HCT116 (cell line): ENCODE data around the gene NT5C1A. TPM values are rescaled to one million over a fixed set of nuclear protein-coding genes. Genes with fewer than 3 reads are reported as not detected.

Source experiments
- ATAC-seq: fragments of 200-7000 bp; cut with Tn5 transposase; 2 replicates; pipeline ENCODE4 v1.9.1; 2020; ENCODE audit warnings: mild to moderate bottlenecking, moderate library complexity
- BruUV-seq: library from RNA; stranded (reverse); fragments of 400-500 nt; replicated peaks from 2 replicates; lab custom pipeline; 2021; lab: Mats Ljungman, UMichigan
- CTCF ChIA-PET: fragments of 300-600 bp; sonication (Branson Sonifier 250); formaldehyde crosslinking; loops from one replicate; lab custom pipeline; 2021; ENCODE audit warnings: antibody characterized with exemption; lab: Charles Lee
- POLR2A ChIA-PET: fragments of 300-600, 350-600 bp; sonication (Branson Sonifier 250); formaldehyde crosslinking; loops from one replicate; lab custom pipeline; 2021; ENCODE audit warnings: antibody characterized with exemption; lab: Charles Lee
- RAD21 ChIA-PET, 2 experiments: fragments of 300-600 bp; sonication (Branson Sonifier 250); formaldehyde crosslinking; loops; one replicate each; lab custom pipeline; 2023; ENCODE audit warnings: low total read pairs in 2 of 2; ENCODE audit not compliant: uncharacterized antibody in 2 of 2, unreplicated experiment in 2 of 2, low non-redundant PET in 1 of 2; lab: Charles Lee
- DNase-seq: peaks from one replicate; pipeline ENCODE4 v3.0.0-alpha.2; 2010; ENCODE audit warnings: low read depth, low spot score
- H2AFZ ChIP-seq: fragments of 200-600 bp; shearing (Covaris generic), sonication (generic); 2 replicates; pipeline ENCODE4 v1.6.1; 2017; ENCODE audit warnings: low read depth, mixed run types, mixed read lengths, antibody characterized with exemption, low read length; ENCODE audit not compliant: poor library complexity, severe bottlenecking
- H3K27ac ChIP-seq: 2 replicates; pipeline ENCODE4 v1.5.1; 2012; ENCODE audit warnings: low read depth, low read length
- H3K27me3 ChIP-seq: fragments of 200-600 bp; sonication (generic); 2 replicates; pipeline ENCODE4 v1.6.1; 2016; ENCODE audit warnings: mixed run types, low read length, mixed read lengths; ENCODE audit not compliant: insufficient read depth
- H3K36me3 ChIP-seq, 2 experiments: fragments of 200-500 bp in 1 of 2; fragments of 200-600 bp in 1 of 2; sonication (Bioruptor generic) in 1 of 2; sonication (generic) in 1 of 2; 2 replicates each; pipeline versions ENCODE4 v1.5.1 to v1.6.1; 2014 to 2016; ENCODE audit warnings: low read length in 2 of 2, inconsistent platforms in 1 of 2, mixed read lengths in 1 of 2, mixed run types in 1 of 2; ENCODE audit not compliant: insufficient read depth in 2 of 2, control insufficient read depth in 1 of 2
- H3K4me1 ChIP-seq, 2 experiments: fragments of 200-600 bp in 1 of 2; sonication (generic) in 1 of 2; 2 replicates each; pipeline versions ENCODE4 v1.5.1 to v1.6.1; 2012 to 2017; ENCODE audit warnings: low read length in 2 of 2, inconsistent platforms in 1 of 2, mild to moderate bottlenecking in 1 of 2, mixed read lengths in 1 of 2, mixed run types in 1 of 2, moderate library complexity in 1 of 2; ENCODE audit not compliant: insufficient read depth in 2 of 2, control insufficient read depth in 1 of 2
- H3K4me2 ChIP-seq: fragments of 200-600 bp; sonication (generic); 2 replicates; pipeline ENCODE4 v1.6.1; 2017; ENCODE audit warnings: mixed run types, low read length, mixed read lengths
- H3K4me3 ChIP-seq, 2 experiments: fragments of 200-600 bp in 1 of 2; sonication (generic) in 1 of 2; replicated peaks in 1 of 2; 2 replicates each; pipeline ENCODE4 v1.5.1; 2011 to 2016; ENCODE audit warnings: low read length in 2 of 2, control low read depth in 1 of 2, low read depth in 1 of 2, mild to moderate bottlenecking in 1 of 2, mixed read lengths in 1 of 2, mixed run types in 1 of 2
- H3K79me2 ChIP-seq: fragments of 200-600 bp; sonication (generic); 2 replicates; pipeline ENCODE4 v1.6.1; 2017; ENCODE audit warnings: mild to moderate bottlenecking, mixed run types, low read length, moderate library complexity, mixed read lengths; ENCODE audit not compliant: insufficient read depth
- H3K9ac ChIP-seq: fragments of 200-600 bp; sonication (generic); 2 replicates; pipeline ENCODE4 v1.6.1; 2016; ENCODE audit warnings: low read length, mixed read lengths
- H3K9me2 ChIP-seq: fragments of 200-600 bp; sonication (generic), shearing (Covaris generic); 2 replicates; pipeline ENCODE4 v1.6.1; 2017; ENCODE audit warnings: mixed run types, mild to moderate bottlenecking, moderate library complexity; ENCODE audit not compliant: insufficient read depth
- H3K9me3 ChIP-seq, 2 experiments: fragments of 200-500 bp in 1 of 2; fragments of 200-600 bp in 1 of 2; sonication (Bioruptor generic) in 1 of 2; sonication (generic) in 1 of 2; 2 replicates each; pipeline ENCODE4 v1.6.1; 2014 to 2017; ENCODE audit warnings: low read length in 2 of 2, mixed read lengths in 2 of 2, inconsistent platforms in 1 of 2, low read depth in 1 of 2, mild to moderate bottlenecking in 1 of 2, mixed run types in 1 of 2, moderate library complexity in 1 of 2; ENCODE audit not compliant: control insufficient read depth in 1 of 2, insufficient read depth in 1 of 2
- H4K20me1 ChIP-seq: fragments of 200-600 bp; sonication (generic), shearing (Covaris generic); 2 replicates; pipeline ENCODE4 v1.6.1; 2017; ENCODE audit warnings: mixed run types, mild to moderate bottlenecking, moderate library complexity; ENCODE audit not compliant: insufficient read depth
- ATF3 ChIP-seq: IDR thresholded peaks from 2 replicates; pipeline ENCODE4 v1.6.1; 2012
- CBX3 ChIP-seq: IDR thresholded peaks from 2 replicates; pipeline ENCODE4 v1.6.1; 2012; ENCODE audit warnings: low read depth
- EGR1 ChIP-seq: IDR thresholded peaks from 2 replicates; pipeline ENCODE4 v1.6.1; 2012; ENCODE audit warnings: low read depth
- ELF1 ChIP-seq: IDR thresholded peaks from 2 replicates; pipeline ENCODE4 v1.6.1; 2012; ENCODE audit warnings: low read depth, borderline replicate concordance
- EZH2 ChIP-seq: fragments of 200-600 bp; sonication (generic); IDR thresholded peaks from 2 replicates; pipeline ENCODE4 v1.6.1; 2017; ENCODE audit warnings: antibody characterized with exemption, mixed run types
- JUND ChIP-seq: IDR thresholded peaks from 2 replicates; pipeline ENCODE4 v1.6.1; 2012
- MAX ChIP-seq: IDR thresholded peaks from 2 replicates; pipeline ENCODE4 v1.6.1; 2012
- POLR2A ChIP-seq: IDR thresholded peaks from 2 replicates; pipeline ENCODE4 v1.7.0; 2011; ENCODE audit warnings: borderline replicate concordance; ENCODE audit not compliant: insufficient read depth, insufficient read length; ENCODE audit errors: extremely low read depth
- RAD21 ChIP-seq: IDR thresholded peaks from 2 replicates; pipeline ENCODE4 v1.6.1; 2012; ENCODE audit warnings: low read depth, mild to moderate bottlenecking
- SIN3A ChIP-seq: IDR thresholded peaks from 2 replicates; pipeline ENCODE4 v1.6.1; 2012; ENCODE audit warnings: low read depth
- SP1 ChIP-seq: IDR thresholded peaks from 2 replicates; pipeline ENCODE4 v1.6.1; 2012; ENCODE audit warnings: low read depth
- SRF ChIP-seq: IDR thresholded peaks from 2 replicates; pipeline ENCODE4 v1.6.1; 2012; ENCODE audit warnings: low read depth
- ZBTB33 ChIP-seq: IDR thresholded peaks from 2 replicates; pipeline ENCODE4 v1.6.1; 2011; ENCODE audit warnings: mild to moderate bottlenecking, low read length, moderate library complexity; ENCODE audit not compliant: insufficient replicate concordance; ENCODE audit errors: extremely low read depth
- intact Hi-C: fragments of 100-400 bp; cut with micrococcal nuclease; formaldehyde crosslinking; loops from 2 replicates; pipeline ENCODE4 v1.10.0; 2022
- total RNA-seq: library from RNA; stranded (reverse); gene quantifications from one replicate; pipeline ENCODE4 v1.2.1, GENCODE V29; 2021; ENCODE audit not compliant: unreplicated experiment

Gene NT5C1A
- total RNA-seq, 1 experiment from 2014 or later, result not detected

GRCh38 chr1:39711104-39711965 is 39.4 kb upstream of the NT5C1A start:
- CTCF ChIA-PET, result interaction anchor here (1.0 kb wide), 2 partner anchors 53 to 105 kb away, joined by 3 read pairs; no protein-coding TSS in a partner anchor
- H4K20me1 ChIP-seq, result no peaks in the 10 kb centered on the region
- H3K27ac ChIP-seq, result no peak overlapping the region
- no peak overlapping the region for H3K4me3 ChIP-seq
- no peak overlapping the region for H3K9ac ChIP-seq
- no peaks in the 10 kb centered on the region for H3K4me1 ChIP-seq
- POLR2A ChIA-PET, result no interaction called here
- no peak for TF ChIP-seq ZBTB33
- TF ChIP-seq SRF, result no peak
- no peak for TF ChIP-seq ATF3
- TF ChIP-seq SIN3A, result no peak
- TF ChIP-seq SP1, result no peak
- TF ChIP-seq MAX, result no peak
- TF ChIP-seq EGR1, result no peak
- TF ChIP-seq ELF1, result no peak
- no peak for TF ChIP-seq POLR2A
- no peak for TF ChIP-seq JUND
- no peak for TF ChIP-seq CBX3
- TF ChIP-seq EZH2, result no peak
- no peak for TF ChIP-seq RAD21
- TF ChIP-seq, all 23 proteins: peak for 0
- no peak overlapping the region for H2AFZ ChIP-seq
- H3K9me2 ChIP-seq, result no peaks in the 10 kb centered on the region
- H3K4me2 ChIP-seq, result no peak overlapping the region
- no TSS peak for BruUV-seq
- RAD21 ChIA-PET, result no interaction called here
- H3K9me3 ChIP-seq, result no peaks in the 10 kb centered on the region
- H3K36me3 ChIP-seq, result no peaks in the 10 kb centered on the region
- H3K79me2 ChIP-seq, result no peaks in the 10 kb centered on the region
- no peaks in the 10 kb centered on the region for H3K27me3 ChIP-seq
- intact Hi-C loops, result no loop called here
- ATAC-seq, result no peak
- no peak for DNase-seq
